H9 (cell line): ENCODE data around the gene SAMHD1. TPM values are rescaled to one million over a fixed set of nuclear protein-coding genes. Genes with fewer than 3 reads are reported as not detected.

Experiments used
- DNase-seq: peaks from one replicate; pipeline ENCODE4 v3.0.0-alpha.2; 2017
- H2AFZ ChIP-seq: one replicate; pipeline ENCODE4 v1.6.1; 2013; ENCODE audit warnings: mild to moderate bottlenecking, low read length, control low read depth, moderate library complexity
- H2AK5ac ChIP-seq: 2 replicates; pipeline ENCODE4 v1.6.1; 2013; ENCODE audit warnings: low read length, control low read depth, mixed read lengths; ENCODE audit not compliant: insufficient read length
- H2BK120ac ChIP-seq: one replicate; pipeline ENCODE4 v1.6.1; 2013; ENCODE audit warnings: low read depth, mild to moderate bottlenecking, low read length, control low read depth, inconsistent platforms; ENCODE audit not compliant: poor library complexity, severe bottlenecking
- H2BK12ac ChIP-seq: 2 replicates; pipeline ENCODE4 v1.6.1; 2013; ENCODE audit warnings: low read length, control low read depth, mixed read lengths, low read depth; ENCODE audit not compliant: insufficient read length
- H2BK15ac ChIP-seq: 2 replicates; pipeline ENCODE4 v1.6.1; 2013; ENCODE audit warnings: low read depth, low read length, control low read depth
- H2BK20ac ChIP-seq: one replicate; pipeline ENCODE4 v1.6.1; 2013; ENCODE audit warnings: low read depth, mild to moderate bottlenecking, low read length, control low read depth, inconsistent platforms; ENCODE audit not compliant: poor library complexity, severe bottlenecking
- H2BK5ac ChIP-seq: 2 replicates; pipeline ENCODE4 v1.6.1; 2013; ENCODE audit warnings: low read length, control low read depth, mixed read lengths; ENCODE audit not compliant: insufficient read length
- H3K14ac ChIP-seq: 2 replicates; pipeline ENCODE4 v1.6.1; 2013; ENCODE audit warnings: low read length, control low read depth; ENCODE audit not compliant: insufficient read depth
- H3K18ac ChIP-seq: 2 replicates; pipeline ENCODE4 v1.6.1; 2013; ENCODE audit warnings: low read depth, mild to moderate bottlenecking, mixed read lengths, low read length, control low read depth; ENCODE audit not compliant: insufficient read length
- H3K23ac ChIP-seq: 2 replicates; pipeline ENCODE4 v1.6.1; 2013; ENCODE audit warnings: low read length, control low read depth, mixed read lengths, low read depth; ENCODE audit not compliant: insufficient read length
- H3K23me2 ChIP-seq: 2 replicates; pipeline ENCODE4 v1.6.1; 2013; ENCODE audit warnings: low read depth, mild to moderate bottlenecking, mixed read lengths, low read length, control low read depth; ENCODE audit not compliant: insufficient read length, poor library complexity, severe bottlenecking
- H3K27ac ChIP-seq: 2 replicates; pipeline ENCODE4 v1.5.1; 2013; ENCODE audit warnings: low read length, control low read depth, mixed read lengths, low read depth; ENCODE audit not compliant: insufficient read length
- H3K27me3 ChIP-seq: 2 replicates; pipeline ENCODE4 v1.6.1; 2013; ENCODE audit warnings: low read length, control low read depth, inconsistent platforms; ENCODE audit not compliant: insufficient read depth
- H3K4ac ChIP-seq: 2 replicates; pipeline ENCODE4 v1.6.1; 2013; ENCODE audit warnings: low read depth, mild to moderate bottlenecking, control low read depth, inconsistent platforms, low read length, moderate library complexity
- H3K4me1 ChIP-seq: 2 replicates; pipeline ENCODE4 v1.6.1; 2013; ENCODE audit warnings: low read length, control low read depth, inconsistent platforms; ENCODE audit not compliant: insufficient read depth
- H3K4me2 ChIP-seq: 2 replicates; pipeline ENCODE4 v1.6.1; 2013; ENCODE audit warnings: low read length, control low read depth, mixed read lengths; ENCODE audit not compliant: insufficient read length, insufficient read depth
- H3K56ac ChIP-seq: 2 replicates; pipeline ENCODE4 v1.6.1; 2013; ENCODE audit warnings: low read depth, mild to moderate bottlenecking, mixed read lengths, low read length, control low read depth; ENCODE audit not compliant: insufficient read length
- H3K79me1 ChIP-seq: 2 replicates; pipeline ENCODE4 v1.6.1; 2013; ENCODE audit warnings: low read depth, mild to moderate bottlenecking, moderate library complexity, low read length, control low read depth, inconsistent platforms; ENCODE audit not compliant: insufficient read depth, poor library complexity, severe bottlenecking
- H3K79me2 ChIP-seq: 2 replicates; pipeline ENCODE4 v1.6.1; 2013; ENCODE audit warnings: low read length, control low read depth, inconsistent platforms; ENCODE audit not compliant: insufficient read depth
- H3K9ac ChIP-seq: 2 replicates; pipeline ENCODE4 v1.6.1; 2013; ENCODE audit warnings: low read length, control low read depth, mixed read lengths; ENCODE audit not compliant: insufficient read length; ENCODE audit errors: extremely low read depth
- H3K9me3 ChIP-seq: one replicate; pipeline ENCODE4 v1.6.1; 2013; ENCODE audit warnings: low read depth, low read length, inconsistent platforms; ENCODE audit not compliant: control insufficient read depth
- H3T11ph ChIP-seq: one replicate; pipeline ENCODE4 v1.6.1; 2013; ENCODE audit warnings: mild to moderate bottlenecking, low read length, control low read depth, inconsistent platforms
- H4K20me1 ChIP-seq: one replicate; pipeline ENCODE4 v1.6.1; 2013; ENCODE audit not compliant: control insufficient read depth, insufficient read length, insufficient read depth
- H4K5ac ChIP-seq: 2 replicates; pipeline ENCODE4 v1.6.1; 2013; ENCODE audit warnings: low read depth, mild to moderate bottlenecking, mixed read lengths, low read length, control low read depth; ENCODE audit not compliant: insufficient read length
- H4K8ac ChIP-seq: replicated peaks from 2 replicates; pipeline ENCODE4 v1.6.1; 2013; ENCODE audit warnings: low read length, control low read depth, mixed read lengths, low read depth; ENCODE audit not compliant: insufficient read length
- H4K91ac ChIP-seq: 2 replicates; pipeline ENCODE4 v1.6.1; 2013; ENCODE audit warnings: low read depth, mild to moderate bottlenecking, moderate library complexity, mixed read lengths, low read length, control low read depth; ENCODE audit not compliant: insufficient read length
- H3K27ac Mint-ChIP-seq, 3 experiments: 2 replicates in 2 of 3; 3 replicates in 1 of 3; pipeline ENCODE4 v1.8.0; 2020 to 2021; ENCODE audit warnings: mixed read lengths in 3 of 3, mild to moderate bottlenecking in 1 of 3, moderate library complexity in 1 of 3
- H3K27me3 Mint-ChIP-seq: 2 replicates; pipeline ENCODE4 v1.8.0; 2021; ENCODE audit warnings: low read depth, mild to moderate bottlenecking, moderate library complexity, mixed read lengths
- H3K36me3 Mint-ChIP-seq, 3 experiments: 2 replicates in 2 of 3; 3 replicates in 1 of 3; pipeline ENCODE4 v1.8.0; 2020 to 2021; ENCODE audit warnings: low read depth in 3 of 3, mixed read lengths in 3 of 3; ENCODE audit not compliant: insufficient read depth in 1 of 3
- H3K4me1 Mint-ChIP-seq, 2 experiments: 2 replicates each; pipeline ENCODE4 v1.8.0; 2020; ENCODE audit warnings: mixed read lengths in 2 of 2
- H3K4me3 Mint-ChIP-seq, 2 experiments: 2 replicates in 1 of 2; 3 replicates in 1 of 2; pipeline ENCODE4 v1.8.0; 2020 to 2021; ENCODE audit warnings: mild to moderate bottlenecking in 2 of 2, mixed read lengths in 2 of 2, moderate library complexity in 1 of 2
- H3K9me3 Mint-ChIP-seq, 2 experiments: 2 replicates in 1 of 2; 3 replicates in 1 of 2; pipeline ENCODE4 v1.8.0; 2020; ENCODE audit warnings: mild to moderate bottlenecking in 2 of 2, mixed read lengths in 2 of 2, moderate library complexity in 1 of 2
- WGBS: extraction: QIAGEN DNeasy Blood & Tissue Kit; methylation state at CpG from one replicate; pipeline ENCODE4 v1.1.7; 2013; ENCODE audit warnings: missing lambda C conversion rate, low lambda C conversion rate, mixed read lengths; ENCODE audit not compliant: insufficient read length; ENCODE audit errors: extremely low coverage; 5-methylcytosine and 5-hydroxymethylcytosine counted together
- total RNA-seq: library from RNA; stranded (reverse); gene quantifications from 2 replicates; pipeline ENCODE4 v1.2.1, GENCODE V29; 2021
- TF ChIP-seq, protein P1 (sequence below): fragments of 200-600 bp; sonication (generic); conservative IDR thresholded peaks from 3 replicates; pipeline ENCODE4 v1.8.0; 2021; ENCODE audit warnings: antibody characterized with exemption, mild to moderate bottlenecking

Gene SAMHD1
- total RNA-seq, 1 experiment from 2014 or later: 53.1 TPM

- no peak overlapping the region for H2BK20ac ChIP-seq
- no peak overlapping the region for H4K91ac ChIP-seq
- no peaks in the 10 kb centered on the region for H3K79me2 ChIP-seq
- H3K18ac ChIP-seq: no peak overlapping the region
- H3K23ac ChIP-seq: no peak overlapping the region
- Mint-ChIP-seq H3K36me3 (peaks cover 11 to 14% (median 13%) of the 10 kb centered on the region in 3 experiments), H3K9me3 (peaks cover 9 to 12% of the 10 kb centered on the region in 2 experiments), H3K27me3 (no peaks in the 10 kb centered on the region), H3K4me1 (peaks cover 21 to 22% of the 10 kb centered on the region in 2 experiments), H3K27ac (0 out of 7 replicates have a peak overlapping the region, but pooled peaks of 1 of the 3 experiments have one; percentile 23), H3K4me3 (no peak overlapping the region; a peak in 1 of 5 replicates)
- no peak overlapping the region for H2BK15ac ChIP-seq
- no peak for DNase-seq
- no peak overlapping the region for H2BK120ac ChIP-seq
- no peaks in the 10 kb centered on the region for H3K23me2 ChIP-seq
- no peak overlapping the region for H3T11ph ChIP-seq
- H3K4me2 ChIP-seq: no peak overlapping the region
- no peaks in the 10 kb centered on the region for H4K20me1 ChIP-seq
- H2BK12ac ChIP-seq: no peak overlapping the region
- H3K79me1 ChIP-seq: no peaks in the 10 kb centered on the region
- no peaks in the 10 kb centered on the region for H3K4me1 ChIP-seq
- H3K4ac ChIP-seq: no peak overlapping the region
- H4K8ac ChIP-seq: no peak overlapping the region
- H2AFZ ChIP-seq: no peak overlapping the region
- H3K9me3 ChIP-seq: no peaks in the 10 kb centered on the region
- no CpG with 5 or more reads among the region's 6 CpGs for WGBS
- H3K56ac ChIP-seq: no peak overlapping the region
- H2BK5ac ChIP-seq: no peak overlapping the region
- H3K9ac ChIP-seq: no peak overlapping the region
- H4K5ac ChIP-seq: no peak overlapping the region
- H2AK5ac ChIP-seq: no peak overlapping the region
- TF ChIP-seq, protein P1, sequence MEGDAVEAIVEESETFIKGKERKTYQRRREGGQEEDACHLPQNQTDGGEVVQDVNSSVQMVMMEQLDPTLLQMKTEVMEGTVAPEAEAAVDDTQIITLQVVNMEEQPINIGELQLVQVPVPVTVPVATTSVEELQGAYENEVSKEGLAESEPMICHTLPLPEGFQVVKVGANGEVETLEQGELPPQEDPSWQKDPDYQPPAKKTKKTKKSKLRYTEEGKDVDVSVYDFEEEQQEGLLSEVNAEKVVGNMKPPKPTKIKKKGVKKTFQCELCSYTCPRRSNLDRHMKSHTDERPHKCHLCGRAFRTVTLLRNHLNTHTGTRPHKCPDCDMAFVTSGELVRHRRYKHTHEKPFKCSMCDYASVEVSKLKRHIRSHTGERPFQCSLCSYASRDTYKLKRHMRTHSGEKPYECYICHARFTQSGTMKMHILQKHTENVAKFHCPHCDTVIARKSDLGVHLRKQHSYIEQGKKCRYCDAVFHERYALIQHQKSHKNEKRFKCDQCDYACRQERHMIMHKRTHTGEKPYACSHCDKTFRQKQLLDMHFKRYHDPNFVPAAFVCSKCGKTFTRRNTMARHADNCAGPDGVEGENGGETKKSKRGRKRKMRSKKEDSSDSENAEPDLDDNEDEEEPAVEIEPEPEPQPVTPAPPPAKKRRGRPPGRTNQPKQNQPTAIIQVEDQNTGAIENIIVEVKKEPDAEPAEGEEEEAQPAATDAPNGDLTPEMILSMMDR: no peak
- H3K27me3 ChIP-seq: no peaks in the 10 kb centered on the region
- H3K14ac ChIP-seq: no peak overlapping the region
- no peak overlapping the region for H3K27ac ChIP-seq
These were observed 103.3 kb downstream of the SAMHD1 start for GRCh38 chr20:36848078-36848660.
